B cell (primary cell): ENCODE data around the gene PRPF38A. TPM values are rescaled to one million over a fixed set of nuclear protein-coding genes. Genes with fewer than 3 reads are reported as not detected.

Experiments
- ATAC-seq: fragments of 200-7000 bp; cut with Tn5 transposase; one replicate; pipeline ENCODE4 v1.10.0; 2021; ENCODE audit warnings: low read depth, mild to moderate bottlenecking, moderate number of reproducible peaks, moderate library complexity
- CTCF ChIA-PET: fragments of 350-600 bp; sonication (Branson Sonifier 250); formaldehyde crosslinking; loops from one replicate; lab custom pipeline; 2021; ENCODE audit warnings: antibody characterized with exemption, inconsistent platforms; lab: Charles Lee
- POLR2A ChIA-PET: fragments of 350-600 bp; sonication (Branson Sonifier 250); formaldehyde crosslinking; loops from one replicate; lab custom pipeline; 2021; ENCODE audit warnings: antibody characterized with exemption; lab: Charles Lee
- DNase-seq: peaks from one replicate; pipeline ENCODE4 v3.0.0; 2013
- H2AFZ ChIP-seq: 2 replicates; pipeline ENCODE4 v1.6.1; 2012; ENCODE audit warnings: mild to moderate bottlenecking, low read depth, low read length; ENCODE audit not compliant: insufficient read depth, poor library complexity, severe bottlenecking
- H3K27ac ChIP-seq, 2 donors: 1 replicate in 1 of 2; 2 replicates in 1 of 2; pipeline ENCODE4 v1.5.1; 2012 to 2013; ENCODE audit warnings: low read length in 2 of 2, mild to moderate bottlenecking in 2 of 2, moderate library complexity in 1 of 2
- H3K27me3 ChIP-seq, 4 experiments: fragments of 200-600 bp in 1 of 4; sonication (generic) in 1 of 4; replicated peaks in 1 of 4; 1 replicate in 2 of 4; 2 replicates in 2 of 4; pipeline versions ENCODE4 v1.6.1 to v1.7.0; 2013 to 2016; ENCODE audit warnings: low read length in 3 of 4, mild to moderate bottlenecking in 2 of 4, mixed read lengths in 1 of 4, moderate library complexity in 1 of 4; ENCODE audit not compliant: insufficient read depth in 4 of 4, control insufficient read depth in 3 of 4; ENCODE audit errors: control extremely low read depth in 1 of 4
- H3K36me3 ChIP-seq, 2 experiments: replicated peaks in 1 of 2; 1 replicate in 1 of 2; 2 replicates in 1 of 2; pipeline versions ENCODE4 v1.6.1 to v1.7.1; 2013; ENCODE audit warnings: low read length in 1 of 2; ENCODE audit not compliant: insufficient read depth in 2 of 2, control insufficient read depth in 1 of 2; ENCODE audit errors: control extremely low read depth in 1 of 2, extremely low read depth in 1 of 2
- H3K4me1 ChIP-seq, 2 donors: fragments of 200-600 bp in 1 of 2; sonication (generic) in 1 of 2; 1 replicate in 1 of 2; 2 replicates in 1 of 2; pipeline versions ENCODE4 v1.5.1 to v1.6.1; 2013 to 2017; ENCODE audit warnings: low read length in 2 of 2; ENCODE audit not compliant: control insufficient read depth in 2 of 2, insufficient read depth in 2 of 2
- H3K4me2 ChIP-seq: replicated peaks from 2 replicates; pipeline ENCODE3; 2012; ENCODE audit warnings: mild to moderate bottlenecking, low read depth, low read length; ENCODE audit not compliant: poor library complexity, severe bottlenecking
- H3K4me3 ChIP-seq, 5 experiments: fragments of 200-600 bp in 1 of 5; sonication (generic) in 1 of 5; 1 replicate in 3 of 5; 2 replicates in 2 of 5; pipeline versions ENCODE4 v1.5.1 to v1.7.0; 2011 to 2016; ENCODE audit warnings: low read length in 4 of 5, mild to moderate bottlenecking in 4 of 5, low read depth in 2 of 5, control low read depth in 1 of 5, moderate library complexity in 1 of 5; ENCODE audit not compliant: insufficient read depth in 1 of 5; ENCODE audit errors: control extremely low read depth in 1 of 5, extremely low read depth in 1 of 5
- H3K79me2 ChIP-seq: fragments of 200-600 bp; sonication (generic); one replicate; pipeline ENCODE4 v1.6.0; 2016; ENCODE audit warnings: low read length; ENCODE audit not compliant: control insufficient read depth, insufficient read depth
- H3K9ac ChIP-seq: fragments of 200-600 bp; sonication (generic); 2 replicates; pipeline ENCODE4 v1.6.1; 2017; ENCODE audit warnings: mild to moderate bottlenecking, low read length, moderate library complexity
- H3K9me3 ChIP-seq, 3 donors: one replicate each; pipeline versions ENCODE4 v1.6.1 to v1.7.1; 2013; ENCODE audit warnings: low read length in 2 of 3; ENCODE audit not compliant: control insufficient read depth in 2 of 3, insufficient read depth in 1 of 3; ENCODE audit errors: control extremely low read depth in 1 of 3
- H4K20me1 ChIP-seq: 2 replicates; pipeline ENCODE4 v1.6.0; 2012; ENCODE audit warnings: mild to moderate bottlenecking, low read length; ENCODE audit not compliant: insufficient read depth, control insufficient read depth, poor library complexity, severe bottlenecking
- H3K27ac Mint-ChIP-seq: one replicate; pipeline ENCODE4 v1.8.0; 2021; ENCODE audit warnings: mixed read lengths
- H3K27me3 Mint-ChIP-seq: one replicate; pipeline ENCODE4 v1.8.0; 2021; ENCODE audit warnings: mixed read lengths
- H3K4me1 Mint-ChIP-seq: one replicate; pipeline ENCODE4 v1.8.0; 2021; ENCODE audit warnings: mixed read lengths
- H3K4me3 Mint-ChIP-seq: one replicate; pipeline ENCODE4 v1.8.0; 2021; ENCODE audit warnings: mixed read lengths
- H3K9me3 Mint-ChIP-seq: one replicate; pipeline ENCODE4 v1.8.0; 2022; ENCODE audit warnings: mixed read lengths; ENCODE audit not compliant: insufficient read depth
- CTCF ChIP-seq: fragments of 200-600 bp; IDR thresholded peaks from one replicate; pipeline ENCODE4 v1.8.0; 2022; ENCODE audit warnings: antibody characterized with exemption, mild to moderate bottlenecking
- EZH2 ChIP-seq: IDR thresholded peaks from 2 replicates; pipeline ENCODE4 v1.6.1; 2012; ENCODE audit warnings: borderline replicate concordance, low read depth, mild to moderate bottlenecking, moderate library complexity, low read length; ENCODE audit not compliant: insufficient read depth, poor library complexity, severe bottlenecking
- WGBS: methylation state at CpG from one replicate; pipeline ENCODE4 v1.1.5; 2013; ENCODE audit warnings: missing lambda C conversion rate; ENCODE audit not compliant: insufficient coverage; 5-methylcytosine and 5-hydroxymethylcytosine counted together
- intact Hi-C: fragments of 100-400 bp; cut with micrococcal nuclease; formaldehyde crosslinking; loops from one replicate; pipeline ENCODE4 v1.10.0; 2022
- polyA plus RNA-seq: library from polyadenylated mRNA; depleted of rRNA; stranded (reverse); fragments of >200 nt; gene quantifications from 2 replicates; pipeline ENCODE4 v1.2.3, GENCODE V29; 2012
- total RNA-seq, 2 donors: library from RNA; stranded (reverse); fragments of 120-200 nt in 1 of 2; gene quantifications; 1 replicate in 1 of 2; 2 replicates in 1 of 2; pipeline versions ENCODE4 v1.2.3 to v1.2.4, GENCODE V29; 2013 to 2022

PRPF38A gene
- total and polyA plus RNA-seq, 2 donors (not counting 1 experiment from before 2014, with no cell fraction given) = 21.8 to 69.8 TPM

GRCh38 chr1:52469108-52469507, 64.7 kb downstream of the PRPF38A start:
- CTCF ChIA-PET = no interaction called here
- no CpG with 5 or more reads among the region's 2 CpGs for WGBS
- H3K79me2 ChIP-seq = no peaks in the 10 kb centered on the region
- ATAC-seq = no peak
- no peak overlapping the region for H3K4me2 ChIP-seq
- no peaks in the 10 kb centered on the region for H3K4me1 ChIP-seq
- intact Hi-C loops = no loop called here
- TF ChIP-seq CTCF (no peak), EZH2 (no peak)
- no peak for DNase-seq
- no peak overlapping the region for H3K27ac ChIP-seq
- POLR2A ChIA-PET = no interaction called here
- H3K27ac Mint-ChIP-seq = no peak overlapping the region
- H3K36me3 ChIP-seq = peaks cover 4 to 26% of the 10 kb centered on the region in 2 experiments
- H3K27me3 Mint-ChIP-seq = no peaks in the 10 kb centered on the region
- H3K9me3 ChIP-seq = no peaks in the 10 kb centered on the region
- H2AFZ ChIP-seq = no peak overlapping the region
- no peaks in the 10 kb centered on the region for H3K9me3 Mint-ChIP-seq
- H3K27me3 ChIP-seq = no peaks in the 10 kb centered on the region
- no peak overlapping the region for H3K4me3 Mint-ChIP-seq
- peaks cover 9% of the 10 kb centered on the region for H4K20me1 ChIP-seq
- H3K4me3 ChIP-seq = no peak overlapping the region
- H3K9ac ChIP-seq = no peak overlapping the region
- H3K4me1 Mint-ChIP-seq = no peaks in the 10 kb centered on the region

Other genes with a start within 250 kb of the PRPF38A start
- 79.7 and 80.4 TPM in 2 replicates for gene CC2D1B, start 38.4 kb upstream of the PRPF38A start, total RNA-seq
- gene CC2D1B, start 38.4 kb upstream of the PRPF38A start, polyA plus RNA-seq = 20.0 and 28.9 TPM in 2 replicates
- 1.3 TPM in 2 replicates for gene ORC1, start 179 bp upstream of the PRPF38A start, total RNA-seq
- 0.71 and 0.78 TPM in 2 replicates for gene ORC1, start 179 bp upstream of the PRPF38A start, polyA plus RNA-seq
- 248 and 265 TPM in 2 replicates for gene TUT4, start 148.5 kb downstream of the PRPF38A start, total RNA-seq
- gene TUT4, start 148.5 kb downstream of the PRPF38A start, polyA plus RNA-seq = 76.6 and 114 TPM in 2 replicates
- gene GPX7, start 197.8 kb downstream of the PRPF38A start, total RNA-seq = 21.4 and 23.9 TPM in 2 replicates
- 14.5 and 27.6 TPM in 2 replicates for gene GPX7, start 197.8 kb downstream of the PRPF38A start, polyA plus RNA-seq
- 91.0 and 102 TPM in 2 replicates for gene SHISAL2A, start 228.6 kb downstream of the PRPF38A start, total RNA-seq
- 31.0 and 63.3 TPM in 2 replicates for gene SHISAL2A, start 228.6 kb downstream of the PRPF38A start, polyA plus RNA-seq